ELF-1 (cell line): ENCODE data around the gene FLYWCH1.

Experiments
- DNase-seq: peaks from one replicate; pipeline ENCODE4 v3.0.0-alpha.2; 2016; ENCODE audit warnings: low read depth, low spot score

The FLYWCH1 gene

DNA sequence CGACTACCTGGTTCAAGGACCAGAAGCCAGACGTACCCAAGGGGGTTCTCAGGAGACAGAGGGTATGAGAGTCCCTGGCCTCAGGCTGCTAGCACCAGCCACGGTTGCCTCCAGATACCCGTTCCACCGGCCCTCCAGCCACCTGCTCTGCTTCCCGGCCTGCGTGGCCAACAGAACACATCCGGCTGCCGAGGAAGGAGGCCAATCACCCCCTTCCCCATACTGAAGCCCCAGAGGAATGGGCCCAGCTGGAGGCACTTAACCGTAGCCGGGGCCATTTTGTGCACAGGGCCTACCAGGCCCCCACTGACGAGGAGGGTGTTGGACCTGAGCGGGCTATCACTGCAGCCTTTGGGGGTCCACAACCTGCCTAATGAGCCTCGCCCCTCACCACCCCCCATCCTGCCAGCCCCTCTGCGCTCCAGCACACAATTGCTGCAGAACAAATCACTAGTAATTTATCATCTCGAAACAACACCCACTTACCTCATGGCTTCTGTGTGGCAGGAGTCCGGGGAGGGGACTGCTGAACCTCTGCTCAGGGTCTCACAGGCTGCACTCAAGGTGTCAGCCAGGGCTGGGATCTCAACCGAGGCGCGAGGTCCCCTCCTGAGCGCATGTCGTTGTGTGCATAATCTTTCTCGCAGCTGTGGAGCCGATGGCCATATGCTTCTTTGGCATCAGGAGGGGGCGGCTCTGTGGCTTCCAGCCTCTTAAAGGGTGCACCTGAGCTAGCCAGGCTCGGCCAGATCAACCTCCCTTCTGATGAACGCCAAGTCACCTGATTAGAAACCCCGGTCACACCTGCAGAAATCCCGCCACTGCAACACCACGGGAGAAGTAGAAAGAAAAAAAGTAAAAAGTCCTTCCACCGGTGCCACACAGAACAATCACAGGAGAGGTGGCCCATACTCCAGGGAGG lies 42.2 kb downstream of the FLYWCH1 start:
- DNase-seq, result no peak

DNA sequence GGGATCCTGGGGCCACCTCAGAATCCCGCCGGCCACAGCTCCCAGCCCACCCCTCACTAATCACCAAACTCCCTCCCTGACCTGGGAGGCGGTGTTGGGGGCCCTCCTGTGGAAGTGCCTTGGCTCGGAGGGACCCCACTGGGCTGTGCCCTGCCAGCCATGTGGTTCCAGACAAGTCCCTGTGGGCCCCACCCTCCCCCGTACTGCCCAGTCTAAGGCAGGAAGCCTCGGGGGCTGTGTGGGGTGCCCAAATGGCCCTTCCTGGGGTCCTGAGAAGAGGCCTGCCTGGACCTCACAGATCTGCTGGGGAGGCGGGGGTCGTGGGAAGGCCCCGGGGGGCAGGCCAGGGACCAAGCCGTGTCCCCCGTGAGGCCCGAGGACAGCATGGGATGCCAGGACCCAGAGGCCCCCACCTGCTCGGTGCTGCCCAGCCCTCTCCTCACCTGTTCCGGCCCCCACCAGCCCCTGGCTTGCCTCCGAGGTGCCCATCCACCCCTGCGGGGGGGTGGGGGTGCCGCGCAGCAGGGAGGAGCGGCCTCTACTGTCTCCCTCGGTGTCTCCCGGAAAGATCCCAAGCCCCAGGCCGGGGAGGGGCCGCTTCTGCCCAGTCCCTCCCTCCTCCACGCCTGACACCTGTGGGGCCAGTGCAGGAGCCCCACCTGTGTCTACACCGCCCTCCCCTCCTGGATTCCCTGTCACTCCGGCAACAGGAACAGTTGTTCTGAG lies 43.1 kb downstream of the FLYWCH1 start:
- no peak for DNase-seq

DNA sequence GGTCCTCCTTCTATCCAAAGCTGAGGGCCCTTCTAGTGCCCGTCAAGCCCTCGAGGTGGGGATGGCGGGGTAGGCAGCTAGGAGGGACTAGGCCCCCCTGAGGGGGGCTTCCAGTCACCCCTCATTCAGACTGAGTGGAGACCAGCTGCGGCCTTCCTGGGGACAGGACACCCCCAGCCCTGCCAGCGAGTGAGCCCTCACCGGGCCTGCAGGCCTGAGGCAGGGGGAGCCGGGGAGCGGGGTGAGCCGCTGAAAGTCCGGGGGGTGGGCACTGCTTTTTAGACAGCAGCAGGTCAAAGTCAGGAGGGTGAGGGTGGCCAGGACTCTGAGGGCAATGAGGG lies 43.7 kb downstream of the FLYWCH1 start:
- DNase-seq, result no peak

DNA sequence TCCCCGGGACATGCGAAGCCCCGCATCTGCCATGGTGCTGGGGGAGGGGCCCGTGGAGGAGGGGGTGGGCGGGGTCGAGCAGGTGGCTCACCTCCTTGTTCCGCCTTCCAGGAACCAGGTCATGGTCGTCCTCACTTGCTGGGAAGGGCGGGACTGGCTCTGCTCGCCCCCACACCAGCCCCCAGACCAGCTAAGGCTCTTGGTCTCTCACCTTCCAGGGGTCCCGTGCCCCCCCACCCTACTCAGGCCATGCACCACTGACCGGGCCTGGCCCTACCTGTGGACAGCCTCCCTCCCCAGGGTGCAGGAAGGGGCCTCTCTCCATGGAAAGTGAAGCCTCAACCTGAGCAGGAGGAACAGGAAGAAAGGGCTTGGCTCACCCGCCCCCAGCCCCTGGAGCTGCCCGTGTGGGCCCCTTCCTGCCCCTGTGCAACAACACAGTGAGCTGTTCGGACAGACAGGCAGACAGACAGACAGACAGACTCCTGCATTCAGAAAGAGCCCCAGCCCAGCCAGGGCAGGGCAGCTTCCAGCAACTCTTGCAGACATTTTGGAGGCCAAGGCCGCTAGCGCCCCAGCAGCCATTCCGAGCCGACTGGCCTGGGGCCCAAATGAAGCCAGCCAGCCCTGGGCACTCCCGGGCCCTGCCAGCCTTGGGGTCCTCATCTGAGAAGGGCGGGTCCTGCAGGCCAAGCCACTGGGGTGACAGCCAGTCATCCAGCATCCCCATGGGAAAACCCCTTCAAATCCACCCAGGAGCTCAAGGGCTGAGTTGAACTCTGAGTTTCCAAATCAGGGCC lies 44.2 kb downstream of the FLYWCH1 start:
- DNase-seq, result no peak

DNA sequence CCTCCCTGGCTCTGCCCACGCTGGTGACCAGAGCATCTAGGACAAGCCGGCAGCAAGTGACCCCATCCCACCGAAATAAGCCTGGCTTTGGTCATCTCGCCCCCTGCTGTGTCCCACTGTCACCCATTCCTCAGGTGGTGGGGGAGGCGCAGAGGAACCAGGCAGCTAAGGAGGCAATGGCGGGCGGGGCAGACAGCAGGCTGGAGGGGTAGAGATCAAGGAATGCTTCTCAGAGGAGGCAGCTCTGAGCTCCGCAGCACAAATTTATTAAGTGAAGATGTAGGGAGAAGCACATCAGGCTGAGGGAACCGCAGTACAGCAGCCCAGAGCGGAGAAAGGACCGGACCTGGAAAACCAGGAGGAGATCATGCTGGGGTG lies 44.8 kb downstream of the FLYWCH1 start:
- DNase-seq, result no peak

DNA sequence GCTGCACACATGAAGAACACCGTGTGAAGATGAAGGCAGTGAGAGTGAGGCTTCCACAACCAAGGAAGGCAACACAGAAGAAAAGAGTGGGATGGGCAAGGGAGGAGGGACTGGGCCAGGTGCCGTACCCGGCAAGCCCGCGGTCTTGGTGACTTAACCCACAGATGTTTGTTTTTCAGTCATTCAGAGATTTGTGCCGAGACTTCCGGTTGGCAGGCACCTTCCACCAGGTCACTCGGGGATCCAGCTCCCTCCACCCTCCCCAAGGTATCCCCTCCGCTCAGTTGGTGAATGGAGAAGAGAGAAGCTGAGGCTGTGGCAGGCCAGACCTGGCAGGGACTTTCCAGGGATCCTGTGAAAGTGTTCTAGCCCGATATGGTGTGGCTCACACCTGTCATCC lies 47.5 kb downstream of the FLYWCH1 start:
- DNase-seq, result no peak

DNA sequence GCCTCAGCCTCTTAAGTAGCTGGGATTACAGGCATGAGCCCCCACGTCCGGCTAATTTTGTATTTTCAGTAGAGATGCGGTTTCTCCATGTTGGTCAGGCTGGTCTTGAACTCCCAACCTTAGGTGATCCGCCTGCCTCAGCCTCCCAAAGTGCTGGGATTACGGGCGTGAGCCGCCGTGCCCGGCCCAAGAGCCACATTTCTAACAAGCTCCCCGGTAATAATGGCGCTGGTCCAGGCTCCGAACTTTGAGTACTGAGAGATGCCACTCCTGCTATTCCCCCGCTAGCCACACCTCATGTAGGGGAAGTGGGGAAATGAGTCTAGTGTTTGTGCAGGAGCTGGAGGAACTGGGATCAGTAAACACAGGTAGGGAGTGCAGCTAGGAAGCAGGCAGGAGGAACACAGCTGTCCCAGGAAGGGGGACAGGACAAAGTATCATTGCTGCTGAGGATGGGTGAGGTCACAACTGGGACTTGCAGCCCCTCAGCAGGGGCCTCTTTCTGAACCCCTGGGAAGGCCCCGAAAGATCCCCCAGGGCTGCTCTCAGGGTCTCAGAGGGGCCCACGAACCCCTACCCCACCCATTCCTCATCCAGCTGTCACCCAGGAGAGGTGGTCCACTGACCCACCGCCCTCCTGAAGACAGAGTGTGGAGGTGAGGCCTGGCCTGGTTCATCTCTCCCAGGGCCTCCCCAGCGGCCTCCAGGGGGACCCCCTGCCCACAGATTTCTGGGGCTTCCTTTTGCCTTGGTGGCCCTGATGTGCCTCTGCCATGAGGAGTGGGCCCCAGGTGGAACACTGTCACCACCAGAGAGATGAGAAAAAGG lies 48.7 kb downstream of the FLYWCH1 start:
- no peak for DNase-seq

DNA sequence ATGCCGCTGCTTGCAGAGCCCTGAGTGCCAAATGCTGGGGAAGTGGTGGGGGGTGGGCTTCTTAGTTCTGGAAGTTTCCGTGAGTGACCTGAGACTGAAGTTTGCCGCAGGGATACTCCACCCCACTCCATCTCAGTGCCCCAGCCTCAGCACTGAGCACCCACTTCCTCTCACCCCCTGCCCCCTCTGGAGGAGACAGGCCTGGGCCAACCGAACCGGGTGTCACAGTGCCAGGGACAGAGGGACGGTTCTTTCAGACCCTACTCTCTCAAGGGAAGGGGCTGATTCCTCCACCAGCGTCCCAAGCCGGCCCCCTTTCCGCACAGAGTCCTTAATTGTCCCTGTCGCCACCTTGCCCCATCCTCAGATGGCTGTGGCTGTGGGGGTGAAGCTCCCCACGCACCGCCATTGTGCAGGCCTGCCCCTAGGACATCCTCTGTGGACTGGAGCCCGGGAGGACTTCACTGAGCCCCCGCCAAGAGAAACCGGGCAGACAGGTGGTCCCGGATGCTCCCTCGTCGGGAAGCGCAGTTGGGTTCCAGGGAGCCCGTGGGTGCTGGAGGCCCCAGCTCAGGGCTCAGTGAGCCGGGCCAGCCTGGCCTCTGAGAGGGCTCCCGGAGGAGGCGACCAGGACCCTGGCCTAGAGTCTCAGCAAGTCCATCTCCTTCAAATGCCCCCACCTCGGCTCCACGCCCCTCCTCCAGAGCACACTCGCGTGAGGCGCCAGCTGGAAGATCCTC lies 50.8 kb downstream of the FLYWCH1 start:
- DNase-seq, result no peak

DNA sequence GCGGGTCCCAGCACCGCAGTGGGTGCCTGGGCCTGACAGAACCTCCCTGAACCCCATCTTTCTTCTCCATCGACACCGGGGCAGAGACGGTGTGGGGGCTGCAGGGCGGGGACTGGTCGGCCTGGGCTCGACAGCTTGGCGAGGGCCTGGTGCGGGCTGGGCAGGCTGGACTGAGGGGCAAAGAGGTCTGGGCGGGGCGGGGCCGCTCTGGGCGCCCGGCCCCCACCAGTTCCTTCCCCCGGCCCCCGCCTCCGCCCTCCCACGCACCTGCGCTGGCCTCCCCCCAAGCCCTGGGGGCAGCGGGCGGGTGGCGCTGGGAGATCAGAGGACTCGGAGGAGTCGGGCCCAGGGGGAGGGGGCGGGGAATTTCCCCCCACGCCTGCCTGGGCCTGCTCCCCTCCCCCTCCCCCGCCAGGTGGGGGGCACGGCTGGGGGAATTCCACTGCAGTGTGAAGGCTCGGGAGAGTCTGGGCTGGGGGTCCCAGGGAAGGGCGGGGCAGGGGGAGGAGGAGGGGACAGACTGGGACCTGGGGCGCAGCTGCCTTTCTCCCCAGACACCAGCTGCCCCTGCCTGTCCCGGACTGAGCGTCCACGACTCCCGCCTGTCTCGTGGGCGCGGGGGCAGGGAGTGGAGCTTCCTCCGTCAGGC lies 51.5 kb downstream of the FLYWCH1 start:
- no peak for DNase-seq

DNA sequence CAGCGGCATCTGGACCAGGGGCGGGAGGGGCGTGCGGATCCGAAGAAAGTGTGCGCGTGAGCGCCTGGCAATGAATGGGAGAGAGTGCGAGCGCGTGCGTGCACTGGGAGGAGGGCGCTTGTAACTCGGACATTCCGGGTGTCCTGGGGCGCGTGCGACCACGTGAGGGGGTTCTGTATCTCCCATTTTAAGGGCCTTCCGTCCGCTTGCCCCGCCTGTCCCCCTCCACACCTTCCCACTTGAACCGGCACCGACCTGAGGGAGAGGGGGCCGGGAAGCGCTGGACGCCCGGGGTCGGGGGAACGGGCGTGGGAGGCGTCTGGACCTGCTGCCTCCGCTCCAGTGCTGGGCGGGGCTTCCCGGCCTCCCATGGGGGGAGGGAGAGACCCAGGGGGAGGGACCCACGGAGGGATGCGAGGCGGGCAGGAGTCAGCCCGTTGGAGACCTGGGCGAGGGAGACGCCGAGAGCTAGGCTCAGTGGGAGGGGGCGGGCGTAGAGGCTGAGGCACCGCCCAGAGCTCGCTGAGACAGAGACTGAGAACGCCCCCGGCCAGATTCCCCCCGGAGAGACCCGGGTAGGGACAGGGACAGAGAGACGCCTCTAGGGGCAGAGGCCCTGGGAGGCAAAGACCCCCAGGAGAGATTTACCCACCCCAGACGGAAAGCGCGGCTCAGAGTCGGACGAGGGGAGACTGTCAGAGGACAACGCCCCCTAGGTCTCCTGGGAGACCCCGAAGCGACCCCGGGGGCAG lies 52.2 kb downstream of the FLYWCH1 start, which contains the start of gene KREMEN2:
Gene KREMEN2 (plus strand): TSS at position 553 of the 752 bp plus-strand sequence. CDS start 246 bp downstream, outside the sequence.
- peak; percentile 92 for DNase-seq

DNA sequence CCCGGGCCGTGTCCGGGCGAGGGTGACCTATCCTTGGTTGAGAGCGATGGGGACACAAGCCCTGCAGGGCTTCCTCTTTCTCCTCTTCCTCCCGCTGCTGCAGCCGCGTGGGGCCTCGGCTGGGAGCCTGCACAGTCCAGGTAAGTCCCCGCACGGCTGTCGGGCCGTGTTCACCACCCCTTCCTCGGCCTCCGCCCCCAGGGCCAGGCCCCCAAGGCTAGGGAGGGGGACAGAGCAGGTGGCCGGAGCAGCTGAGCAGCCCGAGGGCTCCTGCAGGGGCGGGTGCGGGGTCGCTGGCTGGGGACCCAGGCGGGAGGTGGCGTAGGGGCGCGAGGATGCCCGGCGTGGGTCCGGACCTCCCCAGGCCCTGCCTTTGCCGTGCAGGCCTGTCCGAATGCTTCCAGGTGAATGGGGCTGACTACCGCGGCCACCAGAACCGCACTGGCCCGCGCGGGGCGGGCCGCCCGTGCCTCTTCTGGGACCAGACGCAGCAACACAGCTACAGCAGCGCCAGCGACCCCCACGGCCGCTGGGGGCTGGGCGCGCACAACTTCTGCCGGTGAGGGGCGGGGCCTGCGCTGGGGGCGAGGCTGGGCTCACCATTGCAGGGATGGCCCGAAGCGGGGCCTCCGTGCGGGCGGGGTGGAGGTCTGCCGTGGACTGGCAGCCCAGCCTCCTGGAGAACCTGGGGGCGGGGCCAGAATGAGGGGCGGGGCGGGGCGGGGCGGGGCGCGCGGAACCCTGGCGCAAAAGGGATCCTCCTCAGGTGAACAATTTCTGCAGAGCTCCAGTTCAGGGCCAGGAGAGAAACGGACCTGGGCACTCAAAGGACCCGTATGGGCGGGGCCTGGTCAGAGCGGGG lies 53.0 kb downstream of the FLYWCH1 start:
- DNase-seq, result peak; percentile 94

DNA sequence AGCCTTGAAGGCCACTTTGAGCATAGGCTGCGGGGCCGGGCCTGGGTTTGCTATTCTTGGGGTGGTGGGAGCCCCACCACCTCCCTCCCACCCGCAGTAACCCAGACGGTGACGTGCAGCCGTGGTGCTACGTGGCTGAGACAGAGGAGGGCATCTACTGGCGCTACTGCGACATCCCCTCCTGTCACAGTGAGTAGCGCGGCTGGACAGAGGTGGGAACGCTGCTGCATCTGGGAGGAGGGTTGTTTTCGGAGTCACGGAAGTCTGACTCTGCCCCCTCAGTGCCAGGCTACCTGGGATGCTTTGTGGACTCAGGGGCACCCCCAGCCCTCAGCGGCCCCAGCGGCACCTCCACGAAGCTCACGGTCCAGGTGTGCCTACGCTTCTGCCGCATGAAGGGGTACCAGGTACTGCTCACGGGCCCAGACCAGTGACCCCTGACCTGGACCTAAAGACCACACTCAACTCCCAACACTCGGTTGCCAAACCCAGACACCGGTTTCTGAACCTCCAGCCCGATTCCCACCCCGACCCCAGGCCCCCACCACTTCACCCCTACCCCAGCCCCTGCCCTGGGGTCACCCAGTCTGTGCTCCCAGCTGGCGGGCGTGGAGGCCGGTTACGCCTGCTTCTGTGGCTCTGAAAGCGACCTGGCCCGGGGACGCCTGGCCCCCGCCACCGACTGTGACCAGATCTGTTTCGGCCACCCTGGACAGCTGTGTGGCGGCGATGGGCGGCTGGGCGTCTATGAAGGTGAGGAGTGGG lies 54.5 kb downstream of the FLYWCH1 start:
- no peak for DNase-seq

DNA sequence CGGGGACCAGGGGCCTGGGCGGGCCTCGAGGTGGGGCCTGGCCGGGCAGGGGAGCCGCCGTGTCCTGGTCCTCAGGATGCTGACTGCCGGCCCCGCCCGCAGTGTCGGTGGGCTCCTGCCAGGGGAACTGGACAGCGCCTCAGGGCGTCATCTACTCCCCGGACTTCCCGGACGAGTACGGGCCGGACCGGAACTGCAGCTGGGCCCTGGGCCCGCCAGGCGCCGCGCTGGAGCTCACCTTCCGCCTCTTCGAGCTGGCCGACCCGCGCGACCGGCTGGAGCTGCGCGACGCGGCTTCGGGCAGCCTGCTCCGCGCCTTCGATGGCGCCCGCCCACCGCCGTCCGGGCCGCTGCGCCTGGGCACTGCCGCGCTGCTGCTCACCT lies 55.1 kb downstream of the FLYWCH1 start:
- no peak for DNase-seq

DNA sequence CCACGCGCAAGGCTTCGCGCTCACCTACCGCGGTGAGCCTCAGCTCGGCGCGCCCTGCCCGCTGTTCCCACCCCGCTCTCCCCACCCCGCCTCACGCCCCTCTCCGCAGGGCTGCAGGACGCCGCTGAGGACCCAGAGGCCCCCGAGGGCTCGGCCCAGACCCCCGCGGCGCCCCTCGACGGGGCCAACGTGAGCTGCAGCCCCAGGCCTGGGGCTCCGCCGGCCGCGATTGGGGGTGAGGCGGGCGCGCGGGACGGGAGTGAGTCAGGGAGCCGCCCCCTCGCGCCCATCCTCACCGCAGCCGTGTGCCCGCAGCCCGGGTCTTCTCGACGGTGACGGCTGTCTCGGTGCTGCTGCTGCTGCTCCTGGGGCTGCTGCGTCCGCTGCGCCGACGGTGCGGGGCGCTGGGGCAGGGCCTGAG lies 55.5 kb downstream of the FLYWCH1 start:
- no peak for DNase-seq

DNA sequence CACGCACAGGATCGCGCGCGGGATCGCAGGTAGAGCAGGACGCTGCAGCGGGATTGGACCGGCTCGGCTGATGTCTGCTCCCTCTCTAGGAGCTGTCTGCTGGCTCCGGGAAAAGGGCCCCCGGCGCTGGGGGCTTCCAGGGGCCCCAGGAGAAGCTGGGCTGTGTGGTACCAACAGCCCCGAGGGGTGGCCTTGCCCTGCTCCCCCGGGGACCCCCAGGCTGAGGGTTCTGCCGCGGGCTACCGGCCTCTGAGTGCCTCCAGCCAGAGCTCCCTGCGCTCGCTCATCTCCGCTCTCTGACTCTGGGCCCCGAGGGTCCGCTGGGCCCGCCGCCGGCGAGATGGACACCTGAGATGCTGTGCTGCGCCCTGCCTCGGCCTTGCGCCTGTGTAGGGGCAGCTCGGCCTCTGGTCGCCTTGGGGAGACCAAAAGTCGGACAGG lies 56.0 kb downstream of the FLYWCH1 start:
- DNase-seq, result no peak

DNA sequence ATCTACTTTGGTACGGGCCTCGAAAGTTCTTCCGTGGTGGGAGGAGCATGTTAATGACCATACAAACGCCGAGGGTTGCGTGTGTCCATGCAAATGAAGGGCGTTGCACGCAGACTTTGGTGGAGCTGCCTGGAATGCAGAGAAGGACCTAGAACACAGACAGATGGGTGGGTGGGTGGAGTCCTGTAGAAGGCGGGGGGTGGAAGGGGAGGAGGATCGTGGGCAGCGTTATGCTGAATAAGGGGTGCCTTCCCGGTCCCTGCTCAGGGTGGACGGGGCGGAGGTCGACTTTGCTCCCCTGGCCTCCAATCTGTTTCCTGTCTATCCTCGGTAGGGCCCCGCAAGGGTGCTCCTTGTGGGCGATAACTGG lies 56.6 kb downstream of the FLYWCH1 start:
- no peak for DNase-seq

DNA sequence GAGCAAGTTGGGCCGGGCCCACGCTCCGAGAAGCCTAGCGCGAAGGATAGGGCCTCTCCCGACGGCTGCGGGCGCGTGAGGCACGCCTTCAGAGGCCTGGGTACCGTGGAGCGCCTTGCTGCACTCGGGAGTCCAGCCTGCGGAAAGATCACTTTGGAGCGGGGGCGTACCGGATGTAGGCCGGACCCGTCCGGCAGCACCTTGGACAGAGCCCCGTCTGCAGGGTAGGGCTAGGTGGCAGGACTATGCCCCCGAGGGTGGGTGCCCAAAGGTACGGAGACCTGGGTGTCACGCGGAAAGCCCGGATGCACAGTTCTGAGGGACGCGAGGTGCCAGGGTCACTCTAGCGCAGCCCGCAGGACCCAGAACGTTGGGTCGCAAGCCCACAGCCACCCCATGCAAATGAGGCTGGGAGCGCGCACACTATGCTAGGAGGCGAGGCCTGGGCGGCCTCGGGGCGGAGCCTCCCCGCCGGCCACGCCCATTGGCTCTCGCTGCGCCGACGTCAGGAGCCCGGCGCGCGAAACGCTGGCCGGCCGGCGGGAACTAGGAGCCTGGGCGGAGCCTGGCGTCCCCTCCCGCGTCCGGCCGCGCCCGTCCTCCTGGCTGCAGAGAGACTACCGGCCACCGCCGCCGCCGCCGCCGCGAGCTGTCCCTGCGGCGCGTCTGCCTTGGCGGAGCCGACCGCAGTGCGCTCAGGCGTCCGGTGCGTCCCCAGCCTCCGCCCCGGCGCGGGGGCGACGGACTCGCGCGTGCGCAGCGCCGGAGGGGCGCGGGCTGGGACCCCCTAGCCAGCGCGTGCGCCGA lies 57.2 kb downstream of the FLYWCH1 start, which contains the start of gene PAQR4:
Gene PAQR4 (plus strand): TSS at position 611 of the 807 bp plus-strand sequence. CDS start 327 bp downstream, outside the sequence.
- peak; percentile 97 for DNase-seq
